ENCODE data around the gene GHRHR. TPM values are rescaled to one million over a fixed set of nuclear protein-coding genes. Genes with fewer than 3 reads are reported as not detected.

GHRHR gene
- total RNA-seq, 2 donors from 2014 or later, result not detected

GRCh38 chr7:31004393-31004792 is 40.6 kb downstream of the GHRHR start:
- no peaks in the 10 kb centered on the region for H3K36me3 ChIP-seq
- TF ChIP-seq, protein P1, sequence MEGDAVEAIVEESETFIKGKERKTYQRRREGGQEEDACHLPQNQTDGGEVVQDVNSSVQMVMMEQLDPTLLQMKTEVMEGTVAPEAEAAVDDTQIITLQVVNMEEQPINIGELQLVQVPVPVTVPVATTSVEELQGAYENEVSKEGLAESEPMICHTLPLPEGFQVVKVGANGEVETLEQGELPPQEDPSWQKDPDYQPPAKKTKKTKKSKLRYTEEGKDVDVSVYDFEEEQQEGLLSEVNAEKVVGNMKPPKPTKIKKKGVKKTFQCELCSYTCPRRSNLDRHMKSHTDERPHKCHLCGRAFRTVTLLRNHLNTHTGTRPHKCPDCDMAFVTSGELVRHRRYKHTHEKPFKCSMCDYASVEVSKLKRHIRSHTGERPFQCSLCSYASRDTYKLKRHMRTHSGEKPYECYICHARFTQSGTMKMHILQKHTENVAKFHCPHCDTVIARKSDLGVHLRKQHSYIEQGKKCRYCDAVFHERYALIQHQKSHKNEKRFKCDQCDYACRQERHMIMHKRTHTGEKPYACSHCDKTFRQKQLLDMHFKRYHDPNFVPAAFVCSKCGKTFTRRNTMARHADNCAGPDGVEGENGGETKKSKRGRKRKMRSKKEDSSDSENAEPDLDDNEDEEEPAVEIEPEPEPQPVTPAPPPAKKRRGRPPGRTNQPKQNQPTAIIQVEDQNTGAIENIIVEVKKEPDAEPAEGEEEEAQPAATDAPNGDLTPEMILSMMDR (IDR thresholded peaks at IDR 0.05), result no peak
- H3K27ac ChIP-seq, result no peak overlapping the region
- H3K4me1 ChIP-seq, result no peaks in the 10 kb centered on the region
- no peaks in the 10 kb centered on the region for H3K27me3 ChIP-seq
- H3K9me3 ChIP-seq, result peaks cover 0 to 5% of the 10 kb centered on the region in 2 donors
- H3K4me3 ChIP-seq, result no peak overlapping the region
- DNase-seq (ENCODE audit: low spot score), result no peak

- Histone ChIP-seq H3K27ac (no peak overlapping the region), H3K4me1 (no peaks in the 10 kb centered on the region)
Observed at GRCh38 chr7:31006857-31007256, 43.1 kb downstream of the GHRHR start.

DNA sequence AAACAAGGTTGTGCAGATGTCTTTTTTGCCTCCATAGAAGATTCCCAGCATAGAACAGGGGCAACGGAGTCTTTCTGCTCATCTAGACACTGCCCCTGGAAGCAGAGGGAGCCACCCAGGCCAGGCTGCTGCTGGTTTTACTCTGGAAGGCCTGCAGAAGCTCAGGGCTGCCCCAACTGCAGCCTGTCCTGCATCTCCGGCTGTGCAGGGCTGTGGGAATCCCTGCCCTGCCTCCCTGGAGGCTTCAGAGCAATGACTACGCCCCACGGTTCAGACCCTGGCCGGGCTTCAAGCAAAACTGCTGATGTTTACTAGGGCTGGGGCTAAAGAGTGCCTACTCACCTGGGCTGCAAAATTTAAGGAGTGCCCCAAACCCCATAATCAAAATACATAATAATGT is 43.9 kb downstream of the GHRHR start:
- peaks cover 0 to 15% of the 10 kb centered on the region in 2 donors for H3K9me3 ChIP-seq
- no peaks in the 10 kb centered on the region for H3K4me1 ChIP-seq
- H3K27ac ChIP-seq, result no peak overlapping the region
- no peaks in the 10 kb centered on the region for H3K27me3 ChIP-seq
- TF ChIP-seq, protein P1 (IDR thresholded peaks at IDR 0.05), result no peak
- H3K36me3 ChIP-seq, result no peaks in the 10 kb centered on the region
- no peak for DNase-seq (ENCODE audit: low spot score)
- H3K4me3 ChIP-seq, result no peak overlapping the region

More at GRCh38 chr7:31006857-31007256, 43.1 kb downstream of the GHRHR start:
- Histone ChIP-seq H3K36me3 (no peaks in the 10 kb centered on the region), H3K4me3 (no peak overlapping the region), H3K27me3 (no peaks in the 10 kb centered on the region), H3K9me3 (peaks cover 0 to 15% of the 10 kb centered on the region in 2 donors)
- TF ChIP-seq, protein P1 (IDR thresholded peaks at IDR 0.05), result no peak
- no peak for DNase-seq (ENCODE audit: low spot score)

GRCh38 chr7:31014826-31015225 is 51.1 kb downstream of the GHRHR start:
- peaks cover 0 to 9% of the 10 kb centered on the region in 2 donors for H3K9me3 ChIP-seq
- H3K27me3 ChIP-seq, result no peaks in the 10 kb centered on the region
- H3K4me1 ChIP-seq, result no peaks in the 10 kb centered on the region
- no peak overlapping the region for H3K4me3 ChIP-seq
- DNase-seq (ENCODE audit: low spot score), result no peak
- no peak overlapping the region for H3K27ac ChIP-seq
- no peaks in the 10 kb centered on the region for H3K36me3 ChIP-seq
- TF ChIP-seq, protein P1 (IDR thresholded peaks at IDR 0.05), result no peak

DNA sequence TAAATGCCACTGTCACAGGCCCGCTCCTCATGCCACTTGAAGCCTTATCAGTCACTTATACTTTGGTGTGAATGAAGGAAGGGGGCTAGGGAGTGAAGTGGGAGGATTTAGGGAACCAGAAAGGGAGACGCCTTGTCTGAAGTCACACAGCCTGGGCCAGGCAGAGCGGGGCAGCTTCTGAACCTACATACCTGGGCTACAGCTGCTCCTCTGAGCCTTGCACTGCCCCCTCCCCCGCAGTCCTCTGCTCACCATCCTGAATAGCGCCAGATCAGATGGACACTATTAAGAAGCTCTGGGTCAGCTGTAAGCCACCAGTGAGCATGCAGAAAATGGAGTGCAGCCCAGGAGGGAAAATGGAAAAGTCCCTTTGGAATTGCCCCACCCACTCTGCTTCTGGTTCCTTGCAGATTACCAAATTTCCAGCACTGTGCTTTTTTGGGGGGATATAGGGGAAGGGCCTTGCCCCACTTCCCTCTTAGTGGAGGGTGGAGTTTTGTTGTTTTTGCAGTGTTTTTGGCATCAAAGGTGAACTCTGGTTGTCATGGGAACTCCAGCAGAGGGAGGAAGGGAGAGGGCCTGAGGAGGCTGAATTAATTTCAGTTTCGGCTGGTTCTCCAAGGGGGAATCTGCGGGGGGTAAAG is 53.4 kb downstream of the GHRHR start:
- TF ChIP-seq, protein P1 (IDR thresholded peaks at IDR 0.05), result no peak
- Histone ChIP-seq H3K4me1 (no peaks in the 10 kb centered on the region), H3K27me3 (no peaks in the 10 kb centered on the region), H3K27ac (no peak overlapping the region), H3K36me3 (no peaks in the 10 kb centered on the region), H3K4me3 (no peak overlapping the region), H3K9me3 (no peaks in the 10 kb centered on the region)
- DNase-seq (ENCODE audit: low spot score), result no peak

GRCh38 chr7:31017721-31018120 is 54.0 kb downstream of the GHRHR start:
- TF ChIP-seq, protein P1 (IDR thresholded peaks at IDR 0.05), result no peak
- Histone ChIP-seq H3K4me3 (no peak overlapping the region), H3K27ac (no peak overlapping the region), H3K27me3 (no peaks in the 10 kb centered on the region), H3K9me3 (no peaks in the 10 kb centered on the region), H3K36me3 (no peaks in the 10 kb centered on the region), H3K4me1 (no peaks in the 10 kb centered on the region)
- DNase-seq (ENCODE audit: low spot score), result no peak
